Stomach (tissue), 4 donors: ENCODE measurements around the gene VSTM2L.

ENCODE experiments used
- EP300 ChIP-seq: sonication (generic); formaldehyde crosslinking; IDR thresholded peaks from one replicate; pipeline ENCODE4 v1.6.1; 2017; ENCODE audit warnings: antibody characterized with exemption
- POLR2A ChIP-seq, 4 donors: fragments of 450-650 bp; IDR thresholded peaks; one replicate each; pipeline ENCODE4 v1.6.1; 2016; ENCODE audit warnings: antibody characterized with exemption in 4 of 4, control low read depth in 2 of 4, mild to moderate bottlenecking in 1 of 4, moderate library complexity in 1 of 4
- TF ChIP-seq, protein P1 (sequence below), 7 experiments: fragments of 450-650 bp in 4 of 7; fragments of 200-600 bp in 3 of 7; sonication (generic) in 3 of 7; IDR thresholded peaks; one replicate each; pipeline ENCODE4 v1.5.1; 2016 to 2019; ENCODE audit warnings: antibody characterized with exemption in 7 of 7, control low read depth in 2 of 7, mild to moderate bottlenecking in 1 of 7

DNA sequence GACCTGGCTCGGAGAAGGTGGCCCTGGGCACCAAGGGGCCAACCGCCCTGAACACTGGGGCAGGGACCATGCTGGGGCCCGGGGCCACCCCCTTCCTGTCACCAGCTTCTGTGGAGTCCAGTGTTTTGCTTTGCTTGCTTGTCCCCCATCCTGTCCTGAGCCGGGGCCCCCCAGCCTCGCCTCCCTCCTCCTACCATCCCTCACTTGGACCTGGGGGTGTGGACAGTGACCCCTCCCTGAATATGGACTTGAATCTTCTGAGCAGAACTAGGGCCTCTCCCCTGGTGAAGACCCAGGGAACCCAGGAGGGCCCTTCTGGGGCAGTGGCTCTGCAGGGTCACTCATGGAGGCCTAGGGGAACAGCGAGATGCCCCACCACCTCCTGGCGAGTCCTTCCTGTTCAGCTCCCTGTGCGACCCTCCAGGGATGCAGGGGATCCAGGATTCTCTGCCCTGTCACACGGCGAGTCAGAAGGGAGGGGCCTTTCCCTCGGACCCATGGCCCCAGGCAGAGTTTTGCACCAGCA, 41.6 kb downstream of the VSTM2L start:
- TF ChIP-seq, protein P1, sequence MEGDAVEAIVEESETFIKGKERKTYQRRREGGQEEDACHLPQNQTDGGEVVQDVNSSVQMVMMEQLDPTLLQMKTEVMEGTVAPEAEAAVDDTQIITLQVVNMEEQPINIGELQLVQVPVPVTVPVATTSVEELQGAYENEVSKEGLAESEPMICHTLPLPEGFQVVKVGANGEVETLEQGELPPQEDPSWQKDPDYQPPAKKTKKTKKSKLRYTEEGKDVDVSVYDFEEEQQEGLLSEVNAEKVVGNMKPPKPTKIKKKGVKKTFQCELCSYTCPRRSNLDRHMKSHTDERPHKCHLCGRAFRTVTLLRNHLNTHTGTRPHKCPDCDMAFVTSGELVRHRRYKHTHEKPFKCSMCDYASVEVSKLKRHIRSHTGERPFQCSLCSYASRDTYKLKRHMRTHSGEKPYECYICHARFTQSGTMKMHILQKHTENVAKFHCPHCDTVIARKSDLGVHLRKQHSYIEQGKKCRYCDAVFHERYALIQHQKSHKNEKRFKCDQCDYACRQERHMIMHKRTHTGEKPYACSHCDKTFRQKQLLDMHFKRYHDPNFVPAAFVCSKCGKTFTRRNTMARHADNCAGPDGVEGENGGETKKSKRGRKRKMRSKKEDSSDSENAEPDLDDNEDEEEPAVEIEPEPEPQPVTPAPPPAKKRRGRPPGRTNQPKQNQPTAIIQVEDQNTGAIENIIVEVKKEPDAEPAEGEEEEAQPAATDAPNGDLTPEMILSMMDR (IDR thresholded peaks at IDR 0.05): no peak
- TF ChIP-seq EP300: no peak
- no peak for TF ChIP-seq POLR2A (IDR thresholded peaks at IDR 0.05)
